Measurements from ENCODE around the gene TGIF2.
"Not testable (repeated sequence)": the region's sequence is repeated elsewhere in the genome, so short reads cannot be mapped to it uniquely, and the experiment has no call there.

The TGIF2 gene

GRCh38 chr20:36620917-36621316 lies 47.5 kb downstream of the TGIF2 start:
- no peak for DNase-seq

DNA sequence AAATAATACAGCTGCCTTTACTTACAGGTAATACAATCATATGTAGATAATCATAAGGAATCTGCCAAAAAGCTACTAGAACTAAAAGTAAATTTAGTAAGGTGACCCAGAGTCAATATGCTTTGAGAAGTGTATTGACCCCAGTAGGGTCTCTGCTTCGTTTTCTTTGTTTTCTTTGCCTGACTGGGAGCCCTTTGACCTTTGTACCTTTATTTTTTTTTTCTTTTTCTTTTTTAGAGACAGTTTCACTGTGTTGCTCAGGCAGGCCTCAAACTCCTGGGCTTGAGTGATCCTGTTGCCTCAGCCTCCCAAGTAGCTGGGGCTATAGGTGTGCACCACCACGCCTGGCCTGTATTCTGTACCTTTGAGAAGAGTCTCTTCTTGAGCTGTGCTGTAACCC lies 50.0 kb downstream of the TGIF2 start:
- no peak for DNase-seq

DNA sequence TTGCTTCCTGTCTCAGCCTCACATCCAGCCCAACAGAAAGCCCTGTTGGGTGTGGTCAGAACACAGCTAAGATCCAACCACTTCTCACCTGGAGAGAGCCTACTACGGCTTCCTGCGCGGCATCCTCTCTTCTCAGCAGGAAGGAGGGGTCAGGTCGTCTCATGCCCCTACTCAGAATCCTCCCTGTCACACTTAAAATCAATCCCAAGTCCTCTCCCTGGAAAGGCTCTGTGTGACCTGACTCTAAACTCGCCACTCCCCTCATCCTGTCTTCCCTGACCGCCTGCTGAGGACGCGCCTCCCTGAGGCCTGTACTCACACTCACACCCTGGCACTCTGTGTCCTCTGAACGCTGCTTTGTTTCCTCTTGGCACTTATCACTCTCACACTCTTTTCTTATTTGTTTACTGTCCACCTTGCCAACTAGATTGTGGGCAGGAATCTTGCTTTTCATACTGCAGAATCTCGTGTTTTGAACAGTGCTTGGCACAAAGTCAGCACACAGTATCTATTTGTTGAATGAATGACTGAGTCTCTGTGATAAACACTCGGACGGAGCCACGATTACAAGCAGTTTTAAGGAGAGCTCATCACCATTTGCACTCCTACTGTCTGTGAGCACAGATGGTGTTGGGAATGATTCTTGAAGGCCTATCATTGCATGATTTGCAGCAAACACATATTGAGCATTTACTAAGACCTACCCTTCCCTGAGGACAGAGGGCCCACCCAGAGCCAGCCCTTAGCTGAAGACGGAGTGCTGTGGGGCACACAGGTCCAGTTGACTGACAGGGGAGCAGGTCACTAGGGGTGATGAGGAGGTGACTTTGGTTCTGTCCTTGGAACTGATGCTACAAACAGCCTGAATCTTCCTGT lies 50.9 kb downstream of the TGIF2 start:
- DNase-seq: peak; percentile 19 to 39

- no peak for DNase-seq
Measured at GRCh38 chr20:36624944-36625324, 51.5 kb downstream of the TGIF2 start.

- DNase-seq: no peak
Measured at GRCh38 chr20:36628076-36628475, 54.7 kb downstream of the TGIF2 start.

- DNase-seq: no peak
Measured at GRCh38 chr20:36629719-36630681, 56.6 kb downstream of the TGIF2 start.

GRCh38 chr20:36631646-36632045 lies 58.2 kb downstream of the TGIF2 start:
- DNase-seq: no peak

- DNase-seq: no peak
Measured at GRCh38 chr20:36632147-36632486, 58.7 kb downstream of the TGIF2 start.

DNA sequence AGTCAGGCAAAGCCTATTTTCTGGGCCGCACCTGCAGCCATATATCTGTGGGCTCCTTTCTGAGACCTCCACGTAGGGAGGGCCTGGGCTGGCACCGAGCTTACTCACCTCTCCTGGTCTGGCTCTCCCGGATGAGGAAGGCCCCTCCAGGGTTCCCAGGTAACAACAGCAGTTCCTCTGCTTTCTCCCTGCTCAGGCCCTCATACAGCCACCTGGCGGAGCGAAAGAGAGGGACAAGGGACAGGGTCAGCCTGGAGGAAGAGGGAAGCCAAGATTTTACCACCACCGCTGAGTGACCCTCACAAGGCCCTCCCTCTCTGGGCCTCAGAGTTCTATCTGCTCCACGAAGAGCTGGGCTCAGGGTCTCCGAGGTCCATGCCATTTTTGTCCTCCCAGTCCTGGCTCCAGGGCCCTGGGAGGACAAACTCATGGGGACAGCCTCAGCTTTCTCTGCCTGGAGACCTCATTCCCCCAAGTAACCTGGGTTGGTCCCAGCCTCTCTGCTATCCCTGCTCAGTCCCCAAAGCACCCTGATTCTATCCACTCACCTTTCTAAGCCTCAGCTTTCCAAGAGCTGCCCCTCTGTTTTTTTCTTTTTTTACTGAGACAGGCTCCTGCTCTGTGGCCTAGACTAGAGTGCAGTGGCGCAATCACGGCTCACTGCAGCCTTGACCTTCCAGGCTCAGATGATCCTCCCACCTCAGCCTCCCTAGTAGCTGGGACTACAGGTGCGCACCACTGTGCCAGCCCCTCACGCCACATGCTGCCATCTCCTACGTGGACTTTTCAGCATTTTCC lies 59.3 kb downstream of the TGIF2 start:
- no peak for DNase-seq

GRCh38 chr20:36633285-36633772 lies 59.9 kb downstream of the TGIF2 start:
- DNase-seq: no peak

DNA sequence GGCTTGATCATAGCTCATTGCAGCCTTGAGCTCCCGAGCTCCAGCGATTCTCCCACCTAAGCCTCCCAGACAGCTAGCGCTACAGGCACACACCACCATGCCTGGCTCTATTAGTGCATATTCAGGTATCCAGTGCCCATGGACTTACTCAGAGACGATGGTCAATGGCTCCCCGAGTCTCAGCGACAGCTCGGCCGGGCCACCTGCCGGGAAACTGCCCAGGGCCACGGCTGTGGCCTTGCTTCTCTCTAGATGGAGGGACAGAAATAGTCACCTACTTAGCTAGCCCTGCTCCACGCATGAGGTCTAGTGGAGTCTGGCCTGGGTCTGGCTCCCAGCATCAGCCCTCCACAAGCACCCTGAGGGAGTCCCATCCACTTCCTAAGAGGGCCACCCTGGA lies 60.9 kb downstream of the TGIF2 start:
- DNase-seq: no peak

DNA sequence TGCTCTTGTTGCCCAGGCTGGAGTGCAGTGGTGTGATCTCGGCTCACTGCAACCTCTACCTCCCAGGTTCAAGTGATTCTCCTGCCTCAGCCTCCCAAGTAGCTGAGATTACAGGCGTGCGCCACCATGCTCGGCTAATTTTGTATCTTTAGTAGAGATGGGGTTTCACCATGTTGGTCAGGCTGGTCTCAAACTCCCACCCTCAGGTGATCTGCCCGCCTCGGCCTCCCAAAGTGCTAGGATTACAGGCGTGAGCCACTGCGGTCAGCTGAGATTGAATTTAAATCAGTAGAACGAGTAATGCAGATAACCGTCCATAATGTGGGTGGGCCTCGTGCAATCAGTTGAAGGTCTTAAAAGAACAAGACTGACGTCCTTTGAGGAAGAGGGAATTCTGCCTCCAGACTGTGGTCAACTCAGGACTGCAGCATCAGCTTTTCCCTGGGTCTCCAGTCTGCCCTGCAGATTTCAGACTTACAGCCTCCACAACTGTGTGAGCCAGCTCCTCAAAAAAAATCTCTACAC lies 65.5 kb downstream of the TGIF2 start:
- DNase-seq: not testable (repeated sequence)

- DNase-seq: no peak
Measured at GRCh38 chr20:36641506-36641843, 68.1 kb downstream of the TGIF2 start.

DNA sequence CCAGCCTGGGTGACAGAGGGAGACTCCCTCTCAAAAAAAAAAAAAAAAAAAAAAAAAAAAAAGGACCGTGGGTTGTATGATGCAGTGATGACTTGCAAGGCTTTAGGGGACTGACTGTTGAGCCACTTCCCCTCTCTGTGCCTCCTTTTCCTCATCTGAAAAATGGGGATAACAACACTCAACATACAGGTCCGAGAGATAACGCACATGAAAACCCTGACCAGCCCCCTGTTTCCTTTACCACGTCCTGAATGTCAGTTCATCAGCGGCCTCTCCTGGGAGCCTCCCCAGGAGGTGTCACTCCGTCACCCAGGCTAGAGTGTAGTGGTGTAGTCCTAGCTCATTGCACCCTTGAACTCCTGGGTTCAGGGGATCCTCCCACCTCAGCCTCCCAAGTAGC lies 68.7 kb downstream of the TGIF2 start:
- no peak for DNase-seq

Measured in SHP77 (cell line).